HepG2 (cell line): ENCODE data around the gene MYH7.

Experiments
- CHD4 ChIP-seq: fragments of 200-600 bp; sonication (generic); IDR thresholded peaks from 2 replicates; pipeline ENCODE4 v1.7.0; 2017; ENCODE audit warnings: mild to moderate bottlenecking, low read length, borderline replicate concordance
- CTCF ChIP-seq: sonication (generic); formaldehyde crosslinking; IDR thresholded peaks from 2 replicates; pipeline ENCODE4 v1.5.0; 2020; ENCODE audit warnings: mild to moderate bottlenecking, missing genetic modification reagents, moderate library complexity
- EZH2 ChIP-seq: conservative IDR thresholded peaks from 2 replicates; pipeline ENCODE4 v1.6.1; 2012; ENCODE audit warnings: mild to moderate bottlenecking, low read depth, low read length, moderate library complexity
- HNRNPH1 ChIP-seq: fragments of 200-400 bp; formaldehyde crosslinking; optimal IDR thresholded peaks from 2 replicates; pipeline ENCODE3; 2017; ENCODE audit warnings: mild to moderate bottlenecking, low read depth, low read length
- ZNF121 ChIP-seq: sonication (generic); formaldehyde crosslinking; IDR thresholded peaks from 2 replicates; pipeline ENCODE4 v1.5.0; 2020; ENCODE audit warnings: mild to moderate bottlenecking, missing genetic modification reagents
- ZNF704 ChIP-seq: sonication (generic); formaldehyde crosslinking; IDR thresholded peaks from 2 replicates; pipeline ENCODE4 v1.8.1; 2023; ENCODE audit warnings: mild to moderate bottlenecking, inconsistent platforms, moderate library complexity, missing genetic modification reagents, borderline replicate concordance
- ZSCAN9 ChIP-seq: IDR thresholded peaks from 2 replicates; pipeline ENCODE4 v1.6.1; 2016; ENCODE audit warnings: borderline replicate concordance

GRCh38 chr14:23399591-23399990 is 35.9 kb downstream of the MYH7 start:
- TF ChIP-seq ZSCAN9 (CRISPR knock-in tag) (no peak), CTCF (no peak), CHD4 (no peak), EZH2 (no peak), ZNF704 (CRISPR knock-in tag) (no peak), HNRNPH1 (no peak), ZNF121 (CRISPR knock-in tag) (no peak)
